Natural killer cell (primary cell): ENCODE data around the gene TMOD3. TPM values are rescaled to one million over a fixed set of nuclear protein-coding genes. Genes with fewer than 3 reads are reported as not detected.

Experiments
- ATAC-seq, 3 donors: fragments of 150-1000 bp in 2 of 3; fragments of 200-7000 bp in 1 of 3; cut with Tn5 transposase; 1 replicate in 1 of 3; 2 replicates in 2 of 3; pipeline ENCODE4 v1.10.0; 2021; ENCODE audit warnings: mild to moderate bottlenecking in 2 of 3, moderate library complexity in 2 of 3
- DNase-seq, 2 donors: peaks; one replicate each; pipeline versions ENCODE4 v3.0.0 to v3.0.0-alpha.2; 2013 to 2021; ENCODE audit warnings: mixed read lengths in 1 of 2
- H3K27ac ChIP-seq: one replicate; pipeline ENCODE4 v1.5.1; 2013; ENCODE audit warnings: mild to moderate bottlenecking, low read length
- H3K27me3 ChIP-seq: one replicate; pipeline ENCODE4 v1.6.1; 2013; ENCODE audit warnings: low read length; ENCODE audit not compliant: control insufficient read depth, insufficient read depth
- H3K36me3 ChIP-seq: one replicate; pipeline ENCODE4 v1.6.1; 2013; ENCODE audit warnings: low read length; ENCODE audit not compliant: control insufficient read depth, insufficient read depth
- H3K4me1 ChIP-seq: one replicate; pipeline ENCODE4 v1.6.1; 2013; ENCODE audit warnings: low read length; ENCODE audit not compliant: control insufficient read depth, insufficient read depth
- H3K4me3 ChIP-seq: one replicate; pipeline ENCODE4 v1.5.1; 2013; ENCODE audit warnings: low read length
- H3K9me3 ChIP-seq: one replicate; pipeline ENCODE4 v1.6.1; 2013; ENCODE audit warnings: low read length; ENCODE audit not compliant: control insufficient read depth, insufficient read depth
- H3K27ac Mint-ChIP-seq, 2 donors: one replicate each; pipeline ENCODE4 v1.8.0; 2022; ENCODE audit warnings: mild to moderate bottlenecking in 2 of 2, mixed read lengths in 2 of 2, moderate library complexity in 1 of 2
- H3K27me3 Mint-ChIP-seq, 2 donors: one replicate each; pipeline ENCODE4 v1.8.0; 2022; ENCODE audit warnings: low read depth in 2 of 2, mixed read lengths in 2 of 2
- H3K36me3 Mint-ChIP-seq: one replicate; pipeline ENCODE4 v1.8.0; 2022; ENCODE audit warnings: mixed read lengths
- H3K4me1 Mint-ChIP-seq, 2 donors: one replicate each; pipeline ENCODE4 v1.8.0; 2022; ENCODE audit warnings: mixed read lengths in 2 of 2
- H3K4me3 Mint-ChIP-seq: one replicate; pipeline ENCODE4 v1.8.0; 2022; ENCODE audit warnings: mild to moderate bottlenecking, moderate library complexity, mixed read lengths
- H3K9me3 Mint-ChIP-seq, 2 donors: one replicate each; pipeline ENCODE4 v1.8.0; 2022; ENCODE audit warnings: mixed read lengths in 2 of 2
- CTCF ChIP-seq: fragments of 200-600 bp; IDR thresholded peaks from one replicate; pipeline ENCODE4 v1.8.0; 2022; ENCODE audit warnings: antibody characterized with exemption
- WGBS: methylation state at CpG from one replicate; pipeline ENCODE4 v1.1.7; 2013; ENCODE audit warnings: missing lambda C conversion rate; ENCODE audit not compliant: insufficient coverage; 5-methylcytosine and 5-hydroxymethylcytosine counted together
- intact Hi-C: fragments of 100-400 bp; cut with micrococcal nuclease; formaldehyde crosslinking; loops from one replicate; pipeline ENCODE4 v1.14.2; 2022
- total RNA-seq, 4 donors: library from RNA; stranded (reverse); fragments of 120-200 nt in 1 of 4; gene quantifications; one replicate each; pipeline versions ENCODE4 v1.2.3 to v1.2.4, GENCODE V29; 2013 to 2022

Gene TMOD3
- total RNA-seq, 3 donors from 2014 or later (not counting 1 experiment from before 2014, with no cell fraction given), result 56.5 to 72.3 (median 69.4) TPM

GRCh38 chr15:51869060-51869421 lies 39.6 kb downstream of the TMOD3 start:
- Mint-ChIP-seq H3K27me3 (no peaks in the 10 kb centered on the region), H3K36me3 (peaks cover 10% of the 10 kb centered on the region), H3K4me3 (no peak overlapping the region), H3K27ac (no peak overlapping the region), H3K4me1 (peaks cover 11 to 13% of the 10 kb centered on the region in 2 donors), H3K9me3 (no peaks in the 10 kb centered on the region)
- H3K4me1 ChIP-seq, result no peaks in the 10 kb centered on the region
- no peak overlapping the region for H3K27ac ChIP-seq
- H3K27me3 ChIP-seq, result no peaks in the 10 kb centered on the region
- H3K36me3 ChIP-seq, result peaks cover 30% of the 10 kb centered on the region
- H3K4me3 ChIP-seq, result no peak overlapping the region
- TF ChIP-seq CTCF, result no peak
- ATAC-seq, result no peak
- intact Hi-C loops, result no loop called here
- H3K9me3 ChIP-seq, result no peaks in the 10 kb centered on the region
- no peak for DNase-seq
- WGBS, result 79% methylated on average over 2 of the region's 2 CpGs

- WGBS, result 100% methylated on average over 2 of the region's 2 CpGs
- H3K27ac Mint-ChIP-seq, result peak overlapping the region in 1 of 2 donors; percentile 39
- H3K4me1 ChIP-seq, result no peaks in the 10 kb centered on the region
- H3K36me3 ChIP-seq, result peaks cover 37% of the 10 kb centered on the region
- H3K9me3 ChIP-seq, result no peaks in the 10 kb centered on the region
- no peaks in the 10 kb centered on the region for H3K9me3 Mint-ChIP-seq
- no peak for TF ChIP-seq CTCF
- H3K4me1 Mint-ChIP-seq, result peaks cover 6 to 12% of the 10 kb centered on the region in 2 donors
- no peaks in the 10 kb centered on the region for H3K27me3 Mint-ChIP-seq
- intact Hi-C loops, result no loop called here
- H3K4me3 Mint-ChIP-seq, result no peak overlapping the region
- no peak overlapping the region for H3K27ac ChIP-seq
- H3K4me3 ChIP-seq, result no peak overlapping the region
- no peaks in the 10 kb centered on the region for H3K27me3 ChIP-seq
- no peak for ATAC-seq
- no peak for DNase-seq
- H3K36me3 Mint-ChIP-seq, result peaks cover 10% of the 10 kb centered on the region
Observed at GRCh38 chr15:51870774-51871173, 41.3 kb downstream of the TMOD3 start.

DNA sequence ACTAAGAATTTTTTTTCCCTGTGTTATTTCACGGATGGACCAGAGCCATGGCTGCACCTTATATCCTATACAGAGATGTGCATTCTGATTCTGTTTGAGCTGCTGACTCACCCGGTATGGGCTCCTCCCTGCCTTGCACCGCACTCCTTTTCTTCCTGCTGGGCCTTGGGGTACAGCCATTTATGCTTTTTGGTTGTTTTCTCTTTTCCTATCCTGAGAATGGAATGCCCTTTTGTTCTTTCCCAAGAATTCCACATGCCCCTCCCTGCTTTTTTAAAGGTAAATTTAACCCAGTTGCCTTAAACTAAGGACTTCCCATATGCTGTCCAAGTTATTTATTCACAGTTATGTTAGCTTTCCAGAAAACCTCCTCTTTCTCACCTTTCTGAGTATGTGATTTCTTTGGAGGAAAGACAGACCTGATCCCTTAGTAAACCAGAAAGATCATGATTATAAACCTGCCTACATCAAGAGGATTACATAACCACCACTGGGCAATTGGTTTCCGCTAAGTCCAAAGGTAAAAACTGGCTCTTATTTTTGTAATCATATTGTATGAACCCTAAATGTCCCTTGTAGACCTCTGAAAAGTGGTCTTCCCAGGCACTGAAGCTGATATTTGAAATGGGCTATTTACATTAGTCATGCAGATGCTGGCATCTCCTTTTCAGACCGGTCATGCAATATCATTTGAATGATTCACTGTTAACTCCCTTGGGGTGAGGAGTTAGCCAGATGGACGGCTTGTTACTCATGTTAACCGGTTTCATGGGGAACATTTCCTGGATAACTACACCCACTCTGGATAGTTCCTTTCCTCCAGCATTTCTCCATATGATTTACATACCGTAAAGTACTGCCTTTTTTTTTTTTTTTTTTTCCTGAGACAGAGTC lies 45.5 kb downstream of the TMOD3 start:
- H3K36me3 Mint-ChIP-seq, result peaks cover 10% of the 10 kb centered on the region
- H3K4me3 Mint-ChIP-seq, result no peak overlapping the region
- peaks cover 33% of the 10 kb centered on the region for H3K36me3 ChIP-seq
- no peak overlapping the region for H3K4me3 ChIP-seq
- no peak for ATAC-seq
- peaks cover 14 to 24% of the 10 kb centered on the region in 2 donors for H3K4me1 Mint-ChIP-seq
- H3K27ac Mint-ChIP-seq, result no peak overlapping the region
- no peaks in the 10 kb centered on the region for H3K9me3 Mint-ChIP-seq
- no peak for DNase-seq
- H3K27ac ChIP-seq, result no peak overlapping the region
- WGBS, result 93% methylated on average over 7 of the region's 8 CpGs
- TF ChIP-seq CTCF, result no peak
- intact Hi-C loops, result no loop called here
- H3K9me3 ChIP-seq, result no peaks in the 10 kb centered on the region
- H3K27me3 Mint-ChIP-seq, result no peaks in the 10 kb centered on the region
- H3K27me3 ChIP-seq, result no peaks in the 10 kb centered on the region
- H3K4me1 ChIP-seq, result no peaks in the 10 kb centered on the region
